SK-N-MC (cell line): ENCODE data around the gene B3GALT4.

Source experiments
- EZH2 ChIP-seq: fragments of 200-600 bp; sonication (generic); IDR thresholded peaks from one replicate; pipeline ENCODE4 v1.6.1; 2017; ENCODE audit warnings: antibody characterized with exemption
- POLR2AphosphoS5 ChIP-seq: IDR thresholded peaks from 2 replicates; pipeline ENCODE4 v1.6.1; 2012; ENCODE audit warnings: mild to moderate bottlenecking, low read depth, low read length, borderline replicate concordance

DNA sequence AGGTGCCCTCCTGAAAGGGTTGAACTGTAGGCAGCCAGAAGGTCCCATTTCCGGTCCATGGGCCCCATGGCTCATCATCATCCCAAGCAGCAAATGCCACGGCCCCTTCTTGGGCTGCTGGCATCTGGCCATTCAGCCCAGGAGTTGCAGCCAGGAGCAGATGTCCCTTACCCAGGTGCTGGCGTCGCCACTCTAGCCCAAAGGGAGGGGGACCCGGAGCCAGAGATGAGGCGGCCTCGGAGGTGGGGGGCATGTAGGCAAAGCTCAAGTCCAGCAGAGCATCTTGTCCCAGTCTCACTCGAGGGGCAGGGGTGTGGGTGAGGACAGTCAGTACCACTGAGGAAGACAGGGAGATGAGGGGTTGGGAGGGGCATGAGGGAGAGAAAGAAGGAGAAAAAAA, 28.1 kb downstream of the B3GALT4 start:
- TF ChIP-seq EZH2, result no peak
- TF ChIP-seq POLR2AphosphoS5, result no peak
